ENCODE results near the gene C19orf25.

The C19orf25 gene

DNA sequence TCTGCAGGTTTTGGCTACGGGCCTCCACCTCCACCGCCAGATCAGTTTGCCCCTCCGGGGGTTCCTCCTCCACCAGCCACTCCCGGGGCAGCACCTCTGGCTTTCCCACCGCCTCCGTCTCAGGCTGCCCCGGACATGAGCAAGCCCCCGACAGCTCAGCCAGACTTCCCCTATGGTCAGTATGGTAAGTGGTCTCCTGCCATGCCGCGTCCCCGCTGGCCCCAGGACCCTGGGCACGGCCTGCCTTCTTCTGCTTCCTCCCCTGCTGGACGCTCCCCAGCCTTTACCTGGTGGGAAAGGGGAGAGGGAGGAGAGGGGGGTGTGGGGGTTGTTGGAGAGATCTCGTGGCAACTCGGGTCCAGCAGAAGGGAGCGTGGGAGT, 46.5 kb downstream of the C19orf25 start:
- DNase-seq (ENCODE audit: low spot score): no peak

DNA sequence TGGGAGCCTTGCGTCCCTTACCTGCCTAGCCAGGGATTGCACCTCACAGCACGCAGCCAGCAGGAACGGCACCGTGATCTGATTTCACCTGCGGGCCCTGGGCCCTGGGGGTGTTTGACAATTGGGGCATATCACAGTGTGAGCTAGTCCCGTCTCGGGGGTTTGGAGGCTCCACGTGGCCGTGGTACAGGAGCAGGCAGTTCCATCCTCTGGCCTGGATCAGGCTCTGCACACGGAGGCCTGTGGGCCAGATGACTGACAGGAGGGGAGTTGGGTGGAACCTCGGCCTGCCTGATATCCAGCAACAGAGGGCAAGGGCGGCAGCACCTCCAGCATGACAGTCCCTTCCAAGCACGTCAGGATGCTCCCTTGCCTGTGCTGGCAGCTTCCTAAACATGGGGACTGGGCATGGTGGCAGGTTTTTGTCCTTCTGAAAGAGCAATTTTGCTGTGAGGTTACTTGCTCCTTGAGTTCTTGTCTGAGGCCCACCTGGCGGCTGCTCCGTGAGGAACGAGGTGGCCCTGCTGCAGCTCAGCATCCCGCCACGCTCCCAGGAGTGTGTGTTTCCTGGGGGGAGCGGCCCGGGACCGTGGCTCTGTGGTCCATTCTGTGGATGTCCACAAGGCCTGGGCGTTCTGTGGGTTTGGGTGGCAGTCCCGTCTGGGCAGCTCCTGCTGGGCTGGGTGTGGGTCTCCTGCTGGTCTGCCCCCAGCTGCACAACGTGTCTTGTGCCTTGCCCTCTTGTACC, 47.1 kb downstream of the C19orf25 start:
- DNase-seq (ENCODE audit: low spot score): no peak

DNA sequence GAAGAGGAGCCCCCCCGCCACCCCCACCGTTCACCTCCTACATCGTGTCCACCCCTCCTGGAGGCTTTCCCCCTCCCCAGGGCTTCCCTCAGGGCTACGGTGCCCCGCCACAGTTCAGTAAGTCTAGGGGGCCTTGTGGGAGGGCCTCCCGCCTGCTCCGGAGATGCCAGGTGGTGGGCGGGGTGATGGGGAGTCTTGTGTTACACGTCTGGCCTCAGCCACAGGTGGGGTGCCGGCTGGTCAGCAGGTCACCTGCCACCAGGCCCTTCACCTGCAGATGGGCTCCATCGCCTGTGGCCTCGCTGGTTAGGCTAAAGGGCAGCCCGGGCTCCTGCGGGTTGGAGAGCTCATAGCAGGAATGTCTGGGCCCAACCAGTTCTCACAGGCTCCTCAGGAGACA, 48.8 kb downstream of the C19orf25 start:
- DNase-seq (ENCODE audit: low spot score): no peak

DNA sequence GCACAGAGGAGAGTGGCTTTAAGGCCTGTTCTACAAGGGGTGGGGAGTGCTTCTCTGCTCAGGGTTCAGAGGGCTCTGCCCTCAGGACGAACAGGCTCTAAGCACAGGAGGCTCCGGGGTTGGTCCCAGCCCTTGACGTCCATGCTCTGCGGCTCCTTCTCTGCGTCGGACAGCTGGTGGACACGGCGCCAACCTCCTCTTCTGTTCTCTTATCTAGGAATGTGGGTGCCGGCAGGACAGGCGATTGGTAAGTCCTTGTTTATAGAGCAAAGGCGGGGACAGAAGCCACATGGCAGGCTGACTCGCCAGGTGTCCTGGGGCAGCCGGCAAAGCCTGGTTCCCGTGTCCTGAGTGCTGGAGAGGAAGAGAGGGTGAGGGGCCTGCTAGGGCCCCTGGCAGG, 49.3 kb downstream of the C19orf25 start:
- DNase-seq (ENCODE audit: low spot score): peak; percentile 54

DNA sequence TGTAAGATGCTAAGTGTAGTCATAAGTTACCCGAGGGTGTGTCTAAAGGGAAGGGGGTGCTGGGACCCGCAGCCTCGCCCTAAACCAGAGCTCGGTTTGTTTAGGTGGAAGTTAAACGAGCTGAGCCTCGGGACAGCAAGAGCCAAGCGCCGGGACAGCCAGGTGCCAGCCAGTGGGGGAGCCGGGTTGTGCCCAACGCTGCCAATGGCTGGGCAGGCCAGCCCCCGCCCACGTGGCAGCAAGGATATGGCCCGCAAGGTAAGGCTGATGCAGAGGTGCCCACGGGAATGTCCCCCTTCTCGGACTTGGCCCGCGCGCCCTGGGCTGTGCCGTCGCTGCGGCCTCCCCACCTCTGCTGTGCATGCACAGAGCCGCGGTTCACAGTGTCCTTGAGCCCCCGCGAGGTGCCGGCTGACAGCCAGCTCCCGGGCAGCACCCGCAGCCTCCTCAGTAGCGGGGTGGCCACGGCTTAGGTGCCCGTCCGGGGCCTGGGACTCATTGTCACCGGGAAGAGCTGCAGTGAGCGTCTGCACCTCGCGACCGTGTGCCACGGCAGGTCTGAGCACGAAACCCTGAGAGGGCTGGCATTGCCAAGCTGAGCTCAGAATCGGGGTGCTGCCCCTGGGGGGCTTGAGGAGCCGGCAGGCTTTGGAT, 50.1 kb downstream of the C19orf25 start:
- DNase-seq (ENCODE audit: low spot score): peak; percentile 72

DNA sequence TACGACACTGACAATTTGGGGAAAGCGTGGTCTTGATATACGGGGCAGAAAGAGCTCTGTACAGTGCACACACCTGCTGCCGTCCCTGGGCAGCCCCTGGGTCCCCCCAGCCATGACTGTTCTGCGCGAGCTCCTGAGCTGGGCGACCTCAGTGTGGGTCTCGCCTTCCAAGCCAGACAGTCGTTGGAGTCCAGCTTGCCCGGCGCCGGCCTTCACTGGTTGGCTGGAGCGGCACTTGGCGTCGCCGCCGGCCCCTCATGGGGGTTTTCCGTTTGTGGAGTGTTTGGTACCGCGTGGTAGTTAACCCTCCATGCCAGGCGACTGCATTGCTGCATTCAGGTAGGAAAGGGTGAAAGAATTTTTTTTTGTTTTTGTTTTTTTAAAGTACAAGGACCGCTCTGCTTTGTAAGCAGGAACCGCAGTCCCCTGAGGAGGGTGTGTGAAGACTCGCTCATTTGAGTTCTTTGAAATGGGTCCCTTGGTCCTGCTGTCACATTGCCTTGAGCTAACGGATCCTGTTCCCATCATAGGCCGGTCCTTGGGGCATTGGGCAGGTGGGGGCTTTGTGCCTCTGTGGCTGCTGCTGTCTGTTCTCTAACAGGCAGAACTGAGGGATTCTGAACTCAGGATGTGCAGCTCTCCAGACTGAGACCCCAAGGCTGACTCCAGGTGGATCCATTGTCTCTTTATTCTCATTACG, 51.6 kb downstream of the C19orf25 start:
- no peak for DNase-seq (ENCODE audit: low spot score)

DNA sequence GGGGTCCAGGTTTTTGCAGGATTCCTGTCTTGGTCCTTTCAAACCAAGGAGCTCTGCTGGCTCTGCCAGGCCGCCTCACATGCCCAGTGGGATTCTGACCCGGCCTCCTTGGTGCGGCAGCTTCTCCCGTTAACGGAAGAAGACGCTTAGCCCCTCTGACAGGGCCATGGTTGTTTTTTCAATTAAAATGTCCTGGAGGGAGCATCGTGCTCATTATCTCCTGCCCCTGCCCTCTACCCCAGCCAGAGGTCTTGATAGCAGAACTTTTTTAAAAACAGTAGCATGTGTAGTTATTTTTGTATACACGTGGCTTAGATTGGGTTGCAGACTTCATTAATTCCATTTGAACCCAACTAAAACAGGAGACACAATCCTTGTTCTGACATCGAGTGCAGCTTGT, 52.3 kb downstream of the C19orf25 start:
- no peak for DNase-seq (ENCODE audit: low spot score)

DNA sequence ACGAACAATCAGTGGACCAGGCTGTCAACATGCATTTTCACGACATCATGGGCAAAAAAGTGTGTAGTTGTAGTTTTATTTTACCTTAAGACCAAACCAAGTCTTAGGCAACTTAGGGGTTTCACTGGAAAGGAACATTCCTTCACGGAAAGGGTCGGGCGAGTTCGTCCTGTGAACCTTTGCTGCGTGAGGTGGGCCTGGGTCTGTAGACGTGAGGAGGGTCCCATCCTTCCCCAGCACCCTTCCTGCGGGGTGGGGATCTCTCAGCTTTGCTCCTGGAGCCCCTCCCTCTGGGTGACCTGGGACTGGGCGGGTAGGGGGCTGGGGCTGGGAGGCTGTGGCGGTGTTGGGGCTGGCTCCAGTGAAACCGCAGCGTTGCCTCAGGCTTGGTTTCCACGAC, 53.1 kb downstream of the C19orf25 start:
- DNase-seq (ENCODE audit: low spot score): no peak

DNA sequence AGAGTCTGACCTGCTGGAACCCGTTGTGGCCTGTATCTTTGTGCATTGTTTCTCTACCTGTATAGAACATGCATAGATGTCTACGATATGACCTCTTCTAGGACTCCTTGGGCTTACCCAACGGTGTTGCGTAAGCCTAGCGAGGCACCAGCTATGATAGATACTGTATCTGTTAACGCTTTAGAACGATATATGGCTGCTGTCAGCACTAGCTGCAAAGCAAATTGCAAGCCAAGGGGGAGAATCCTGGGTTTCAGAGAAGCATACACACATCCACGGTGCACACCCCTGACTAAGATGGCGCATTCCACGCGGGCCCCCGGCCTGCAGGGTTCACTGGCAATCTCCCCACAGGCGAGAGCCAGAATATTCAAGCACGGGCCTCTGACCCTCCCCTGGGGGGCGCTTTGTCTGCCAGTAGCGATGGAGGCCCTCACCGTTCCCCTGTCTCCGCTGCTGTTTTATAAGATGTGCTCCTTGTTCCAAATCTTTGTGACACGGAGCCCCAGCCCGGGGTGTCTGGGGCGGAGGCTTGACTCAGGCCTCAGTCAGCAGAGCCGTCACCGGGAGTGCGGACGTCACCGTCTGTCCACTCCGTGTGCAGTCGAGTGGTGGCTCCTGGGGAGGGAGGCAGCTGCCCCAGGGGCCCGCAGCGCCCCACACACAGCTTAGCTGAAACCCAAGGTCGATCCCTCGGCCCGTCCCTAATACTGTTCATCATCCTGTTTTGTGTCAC, 53.7 kb downstream of the C19orf25 start:
- no peak for DNase-seq (ENCODE audit: low spot score)

DNA sequence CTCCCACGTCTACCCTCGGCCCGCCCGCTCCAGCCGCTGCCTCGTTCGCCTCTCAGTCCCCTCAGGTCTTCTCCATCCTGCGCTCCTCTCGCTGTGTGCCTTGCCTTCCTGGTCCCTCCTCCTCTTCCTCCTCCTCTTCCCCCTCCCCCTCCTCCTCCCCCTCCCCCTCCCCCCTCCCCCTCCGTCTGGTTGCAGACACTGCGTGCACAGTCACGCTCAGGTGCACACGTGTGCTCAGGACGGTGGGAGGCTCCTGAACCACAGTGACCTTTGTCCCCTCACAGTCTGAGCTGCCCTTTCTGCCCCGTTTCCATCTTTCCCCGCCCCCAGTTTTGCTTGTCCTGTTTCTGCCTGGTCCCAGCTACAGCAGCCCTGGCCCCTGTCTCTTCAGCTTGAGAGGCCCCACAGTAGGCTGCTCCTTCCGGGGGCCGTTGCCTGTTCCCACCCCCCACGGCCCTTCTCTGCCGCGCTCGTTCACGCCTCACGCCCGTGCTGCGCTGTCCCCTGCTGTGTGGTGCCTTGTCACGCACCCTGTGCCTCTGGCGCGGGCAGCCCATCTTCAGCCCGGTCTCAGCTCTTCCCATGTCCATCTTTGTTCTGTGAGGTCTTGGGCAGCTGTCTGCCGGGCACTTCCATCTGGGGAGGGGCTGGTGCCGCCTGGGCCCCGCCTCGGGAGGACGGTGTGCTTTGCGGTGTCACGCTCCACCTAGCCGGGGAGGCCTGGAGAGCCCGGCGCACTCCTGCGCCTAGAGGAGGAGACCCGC, 54.6 kb downstream of the C19orf25 start:
- no peak for DNase-seq (ENCODE audit: low spot score)

DNA sequence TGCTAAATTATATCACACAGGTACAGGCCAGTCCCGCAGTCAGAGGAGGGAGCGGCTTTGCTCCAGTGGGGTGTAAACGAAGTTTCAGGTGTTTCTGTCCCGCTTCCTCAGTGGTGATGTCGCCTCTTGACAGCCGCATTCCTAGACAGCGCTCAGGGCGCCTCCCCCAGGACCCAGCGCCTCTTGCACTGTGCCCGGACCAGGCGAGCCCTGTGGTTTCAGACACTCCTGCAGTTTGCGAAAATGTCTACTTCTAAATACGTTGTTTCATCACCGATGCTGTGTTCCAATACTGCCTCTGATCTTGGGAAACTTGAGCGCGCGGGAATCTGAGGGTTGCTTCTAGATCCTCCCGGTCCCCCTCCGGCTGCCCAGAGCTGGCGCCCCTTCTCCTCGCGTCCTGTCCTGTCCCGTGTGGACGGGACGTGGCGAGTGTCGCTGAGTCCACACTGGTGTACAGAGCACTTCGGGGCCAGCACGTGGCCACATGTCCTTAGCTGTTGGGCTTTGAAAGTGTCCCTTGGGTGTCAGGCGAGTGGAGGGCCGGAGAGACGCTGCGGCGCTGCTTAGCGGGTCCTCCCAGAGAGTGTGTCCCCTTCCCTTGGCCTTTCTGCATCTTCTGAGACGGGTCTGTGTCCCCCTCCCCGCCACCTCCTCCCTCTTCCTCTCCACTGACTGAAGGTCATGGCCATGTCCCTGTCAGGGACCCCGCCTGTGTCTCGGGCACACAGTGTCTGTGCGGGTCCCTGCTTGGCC, 55.4 kb downstream of the C19orf25 start:
- DNase-seq (ENCODE audit: low spot score): no peak
